ENCODE results near the gene ITPR1. TPM values are rescaled to one million over a fixed set of nuclear protein-coding genes. Genes with fewer than 3 reads are reported as not detected.

Gene ITPR1
- total RNA-seq, 1 experiment from 2014 or later: 8.7 TPM

DNA sequence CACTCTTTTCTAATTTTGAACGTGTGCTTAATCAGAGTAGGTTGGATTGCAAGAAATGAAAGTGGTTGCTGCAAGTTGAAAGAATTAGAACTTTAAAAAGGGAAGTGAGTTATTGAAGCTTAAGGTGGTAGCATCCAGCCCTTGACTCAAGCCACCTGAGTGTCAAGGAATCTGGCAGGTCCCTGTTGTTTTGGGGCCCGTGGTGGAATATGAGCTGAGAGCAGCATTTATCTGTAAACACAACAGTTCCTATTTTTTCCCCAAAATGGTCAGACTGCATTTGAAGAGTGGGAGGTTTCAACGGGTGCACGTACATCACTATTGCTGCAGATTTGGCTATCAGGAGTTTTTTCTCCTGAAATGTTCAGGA, 1.7 kb downstream of the ITPR1 start:
- in situ Hi-C loops (cut with HindIII; ENCODE audit: low pct_unique_long_range_greater_than_20kb, low sequenced_read_pairs): no loop called here
- H3K27ac ChIP-seq (ENCODE audit: low read length): no peak overlapping the region
- H3K9me3 ChIP-seq (ENCODE audit: control insufficient read depth, insufficient read depth, low read depth, low read length): no peaks in the 10 kb centered on the region
- peak overlapping the region in 1 of 2 experiments; percentile 90; a peak in 3 of 4 replicates for H3K4me3 ChIP-seq (ENCODE audit: low read depth in 2 of 2, low read length in 2 of 2)
- DNase-seq (ENCODE audit: low read depth, low spot score): no peak
- TF ChIP-seq SIN3A (IDR thresholded peaks at IDR 0.05; ENCODE audit: borderline replicate concordance, insufficient read depth, low read depth, low read length): no peak
- TF ChIP-seq POLR2AphosphoS5 (IDR thresholded peaks at IDR 0.05; ENCODE audit: low read depth, low read length): no peak
- TF ChIP-seq, protein P1, sequence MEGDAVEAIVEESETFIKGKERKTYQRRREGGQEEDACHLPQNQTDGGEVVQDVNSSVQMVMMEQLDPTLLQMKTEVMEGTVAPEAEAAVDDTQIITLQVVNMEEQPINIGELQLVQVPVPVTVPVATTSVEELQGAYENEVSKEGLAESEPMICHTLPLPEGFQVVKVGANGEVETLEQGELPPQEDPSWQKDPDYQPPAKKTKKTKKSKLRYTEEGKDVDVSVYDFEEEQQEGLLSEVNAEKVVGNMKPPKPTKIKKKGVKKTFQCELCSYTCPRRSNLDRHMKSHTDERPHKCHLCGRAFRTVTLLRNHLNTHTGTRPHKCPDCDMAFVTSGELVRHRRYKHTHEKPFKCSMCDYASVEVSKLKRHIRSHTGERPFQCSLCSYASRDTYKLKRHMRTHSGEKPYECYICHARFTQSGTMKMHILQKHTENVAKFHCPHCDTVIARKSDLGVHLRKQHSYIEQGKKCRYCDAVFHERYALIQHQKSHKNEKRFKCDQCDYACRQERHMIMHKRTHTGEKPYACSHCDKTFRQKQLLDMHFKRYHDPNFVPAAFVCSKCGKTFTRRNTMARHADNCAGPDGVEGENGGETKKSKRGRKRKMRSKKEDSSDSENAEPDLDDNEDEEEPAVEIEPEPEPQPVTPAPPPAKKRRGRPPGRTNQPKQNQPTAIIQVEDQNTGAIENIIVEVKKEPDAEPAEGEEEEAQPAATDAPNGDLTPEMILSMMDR (IDR thresholded peaks at IDR 0.05): no peak
- TF ChIP-seq TCF7L2 (IDR thresholded peaks at IDR 0.05; ENCODE audit: low read depth, low read length): no peak
- TF ChIP-seq, protein P2, sequence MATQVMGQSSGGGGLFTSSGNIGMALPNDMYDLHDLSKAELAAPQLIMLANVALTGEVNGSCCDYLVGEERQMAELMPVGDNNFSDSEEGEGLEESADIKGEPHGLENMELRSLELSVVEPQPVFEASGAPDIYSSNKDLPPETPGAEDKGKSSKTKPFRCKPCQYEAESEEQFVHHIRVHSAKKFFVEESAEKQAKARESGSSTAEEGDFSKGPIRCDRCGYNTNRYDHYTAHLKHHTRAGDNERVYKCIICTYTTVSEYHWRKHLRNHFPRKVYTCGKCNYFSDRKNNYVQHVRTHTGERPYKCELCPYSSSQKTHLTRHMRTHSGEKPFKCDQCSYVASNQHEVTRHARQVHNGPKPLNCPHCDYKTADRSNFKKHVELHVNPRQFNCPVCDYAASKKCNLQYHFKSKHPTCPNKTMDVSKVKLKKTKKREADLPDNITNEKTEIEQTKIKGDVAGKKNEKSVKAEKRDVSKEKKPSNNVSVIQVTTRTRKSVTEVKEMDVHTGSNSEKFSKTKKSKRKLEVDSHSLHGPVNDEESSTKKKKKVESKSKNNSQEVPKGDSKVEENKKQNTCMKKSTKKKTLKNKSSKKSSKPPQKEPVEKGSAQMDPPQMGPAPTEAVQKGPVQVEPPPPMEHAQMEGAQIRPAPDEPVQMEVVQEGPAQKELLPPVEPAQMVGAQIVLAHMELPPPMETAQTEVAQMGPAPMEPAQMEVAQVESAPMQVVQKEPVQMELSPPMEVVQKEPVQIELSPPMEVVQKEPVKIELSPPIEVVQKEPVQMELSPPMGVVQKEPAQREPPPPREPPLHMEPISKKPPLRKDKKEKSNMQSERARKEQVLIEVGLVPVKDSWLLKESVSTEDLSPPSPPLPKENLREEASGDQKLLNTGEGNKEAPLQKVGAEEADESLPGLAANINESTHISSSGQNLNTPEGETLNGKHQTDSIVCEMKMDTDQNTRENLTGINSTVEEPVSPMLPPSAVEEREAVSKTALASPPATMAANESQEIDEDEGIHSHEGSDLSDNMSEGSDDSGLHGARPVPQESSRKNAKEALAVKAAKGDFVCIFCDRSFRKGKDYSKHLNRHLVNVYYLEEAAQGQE (IDR thresholded peaks at IDR 0.05; ENCODE audit: insufficient read depth in 1 of 2, low read depth in 2 of 2, low read length in 1 of 2): no peak
- POLR2A ChIA-PET: no interaction called here
- H3K36me3 ChIP-seq (ENCODE audit: control insufficient read depth, insufficient read depth, low read length): no peaks in the 10 kb centered on the region
- BruUV-seq (replicated peaks): no TSS peak
- CTCF ChIA-PET: no interaction called here
- ATAC-seq: no peak
- peaks cover 3% of the 10 kb centered on the region for H3K4me1 ChIP-seq (ENCODE audit: control insufficient read depth, insufficient read depth, low read length)
- no peaks in the 10 kb centered on the region for H3K27me3 ChIP-seq (ENCODE audit: control insufficient read depth, insufficient read depth, low read length)
- intact Hi-C loops (cut with micrococcal nuclease; ENCODE audit: unreplicated experiment): loop anchor here (10.0 kb wide), 1 partner anchor 140 kb away; no protein-coding TSS in a partner anchor

DNA sequence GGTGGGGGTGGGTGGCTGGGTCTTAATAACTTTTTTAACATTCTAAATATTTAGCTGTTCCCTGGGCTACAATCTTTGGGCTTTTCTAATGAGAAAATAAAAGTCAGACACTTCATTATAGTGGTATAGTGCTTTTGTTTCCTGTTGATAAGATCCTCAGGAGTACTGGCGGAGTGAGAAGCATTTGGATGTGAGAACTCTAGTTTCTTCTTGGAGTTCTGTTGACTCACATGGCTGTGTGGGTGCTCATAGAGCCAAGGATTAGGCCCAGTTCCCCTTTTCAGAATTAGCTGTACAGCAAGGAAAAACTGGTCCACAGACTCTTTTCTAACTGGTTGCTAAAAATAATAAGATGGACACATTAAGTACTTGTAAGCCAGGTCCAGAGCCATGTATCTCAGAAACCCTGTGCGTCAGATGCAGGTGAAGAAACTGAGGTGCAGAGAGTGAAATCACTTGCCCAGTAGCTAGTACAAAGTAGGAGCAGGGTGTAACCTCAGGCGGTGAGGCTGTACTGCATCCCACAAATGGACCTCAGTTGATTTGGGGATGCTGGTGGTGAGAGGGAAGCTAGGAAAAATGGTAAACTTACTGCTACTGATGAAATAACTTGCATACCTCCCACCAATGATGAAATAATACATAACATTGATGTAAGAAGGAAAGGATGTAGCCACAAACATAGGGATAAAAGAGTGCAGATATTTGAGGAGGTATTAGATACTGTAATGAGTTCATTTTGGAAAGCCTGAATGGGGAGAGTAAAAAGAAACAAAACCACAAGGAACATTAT, 2.3 kb downstream of the ITPR1 start:
- Histone ChIP-seq H3K9me3 (ENCODE audit: control insufficient read depth, insufficient read depth, low read depth, low read length) (no peaks in the 10 kb centered on the region), H3K4me3 (ENCODE audit: low read depth in 2 of 2, low read length in 2 of 2) (peak overlapping the region in 1 of 2 experiments; percentile 16; a peak in 2 of 4 replicates), H3K27ac (ENCODE audit: low read length) (no peak overlapping the region), H3K27me3 (ENCODE audit: control insufficient read depth, insufficient read depth, low read length) (no peaks in the 10 kb centered on the region), H3K4me1 (ENCODE audit: control insufficient read depth, insufficient read depth, low read length) (peaks cover 3% of the 10 kb centered on the region), H3K36me3 (ENCODE audit: control insufficient read depth, insufficient read depth, low read length) (no peaks in the 10 kb centered on the region)
- ATAC-seq (no peak), DNase-seq (ENCODE audit: low read depth, low spot score) (no peak)
- intact Hi-C loops (cut with micrococcal nuclease; ENCODE audit: unreplicated experiment) (loop anchor here (10.0 kb wide), 1 partner anchor 139 kb away; no protein-coding TSS in a partner anchor), in situ Hi-C loops (cut with HindIII; ENCODE audit: low pct_unique_long_range_greater_than_20kb, low sequenced_read_pairs) (no loop called here)
- CTCF ChIA-PET: no interaction called here
- TF ChIP-seq POLR2AphosphoS5 (IDR thresholded peaks at IDR 0.05; ENCODE audit: low read depth, low read length) (no peak), TCF7L2 (IDR thresholded peaks at IDR 0.05; ENCODE audit: low read depth, low read length) (no peak), SIN3A (IDR thresholded peaks at IDR 0.05; ENCODE audit: borderline replicate concordance, insufficient read depth, low read depth, low read length) (no peak)
- TF ChIP-seq, protein P2 (IDR thresholded peaks at IDR 0.05; ENCODE audit: insufficient read depth in 1 of 2, low read depth in 2 of 2, low read length in 1 of 2): no peak
- TF ChIP-seq, protein P1 (IDR thresholded peaks at IDR 0.05): no peak
- POLR2A ChIA-PET: no interaction called here
- no TSS peak for BruUV-seq (replicated peaks)

All from Panc1 (cell line).